HG03095 (cell line): ENCODE data around the gene ZC3H12D.
A peak's percentile ranks its signal among the peaks of the same experiment; 100 is the strongest.
"Not testable (repeated sequence)": the region's sequence is repeated elsewhere in the genome, so short reads cannot be mapped to it uniquely, and the experiment has no call there.

Source experiments
- ATAC-seq: cut with Tn5 transposase; IDR thresholded peaks from one replicate; pipeline ENCODE4 v1.9.1; 2021; ENCODE audit warnings: moderate library complexity; ENCODE audit not compliant: unreplicated experiment

ZC3H12D gene

DNA sequence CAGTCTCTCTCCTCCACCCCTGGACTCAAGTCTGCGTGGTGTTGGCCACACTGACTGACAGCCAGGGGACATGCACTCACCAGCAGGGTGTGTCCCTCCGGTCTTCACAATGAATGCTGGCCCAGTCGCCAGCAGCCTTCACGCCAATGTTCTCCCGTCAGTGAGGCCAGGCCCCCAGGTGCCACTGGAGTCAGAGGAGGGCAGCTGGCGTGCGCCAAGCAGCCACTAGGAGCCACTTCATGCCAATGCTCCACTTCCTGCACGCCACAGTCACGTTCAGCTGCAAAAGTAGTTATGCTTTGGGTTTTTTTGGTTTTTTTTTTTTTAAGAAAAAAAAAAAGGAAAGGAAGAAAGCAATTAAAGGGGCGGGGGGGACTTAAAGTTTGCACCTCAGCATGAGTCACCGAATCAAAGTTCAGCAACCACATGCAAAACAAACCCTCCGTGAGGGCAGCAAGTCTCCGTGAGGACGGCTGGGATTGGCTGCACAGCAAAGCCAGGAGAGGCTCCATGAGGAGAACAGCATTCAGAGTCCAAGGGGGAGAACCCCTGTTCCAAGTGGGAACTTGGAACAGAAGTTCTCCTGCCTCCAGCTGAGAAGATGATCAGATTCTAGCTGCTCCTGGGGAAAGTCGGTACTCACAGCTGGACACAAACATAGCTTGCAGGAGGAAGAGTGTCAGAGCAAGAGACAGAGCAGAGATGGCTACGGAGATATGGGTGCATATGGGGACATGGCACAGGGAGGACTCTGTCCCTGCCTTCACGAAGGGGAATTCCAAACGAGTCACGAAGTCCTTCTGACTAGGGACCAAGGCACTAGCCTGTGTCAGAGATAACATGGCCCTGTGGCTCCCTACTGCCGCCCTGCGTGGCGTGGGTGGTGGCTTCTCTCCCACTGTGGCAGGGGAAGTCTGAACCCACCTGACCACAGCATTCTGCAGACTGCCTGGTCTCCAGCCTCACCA lies at the start of gene ZC3H12D:
Gene ZC3H12D, minus strand, starts transcription at position 282 of the 968 bp plus-strand sequence. CDS start 10,471 bp downstream, outside the sequence.
- peak; percentile 29 for ATAC-seq

DNA sequence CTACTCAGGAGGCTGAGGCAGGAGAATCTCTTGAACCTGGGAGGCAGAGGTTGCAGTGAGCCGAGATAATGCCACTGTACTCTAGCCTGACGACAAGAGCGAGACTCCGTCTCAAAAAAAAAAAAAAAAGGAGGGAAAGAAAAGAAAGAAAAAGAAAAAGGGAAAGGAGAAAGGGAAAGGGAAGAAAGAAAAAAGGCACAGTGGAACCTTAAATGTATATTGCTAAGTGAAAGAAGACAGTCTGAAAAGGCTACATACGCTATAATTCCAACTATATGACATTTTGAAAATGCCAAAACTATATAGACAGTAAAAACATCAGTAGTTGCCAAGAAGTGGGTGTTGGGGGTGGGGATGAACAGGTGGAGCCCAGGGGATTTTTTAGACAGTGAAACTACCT lies 44.8 kb upstream of the ZC3H12D start:
- no peak for ATAC-seq

DNA sequence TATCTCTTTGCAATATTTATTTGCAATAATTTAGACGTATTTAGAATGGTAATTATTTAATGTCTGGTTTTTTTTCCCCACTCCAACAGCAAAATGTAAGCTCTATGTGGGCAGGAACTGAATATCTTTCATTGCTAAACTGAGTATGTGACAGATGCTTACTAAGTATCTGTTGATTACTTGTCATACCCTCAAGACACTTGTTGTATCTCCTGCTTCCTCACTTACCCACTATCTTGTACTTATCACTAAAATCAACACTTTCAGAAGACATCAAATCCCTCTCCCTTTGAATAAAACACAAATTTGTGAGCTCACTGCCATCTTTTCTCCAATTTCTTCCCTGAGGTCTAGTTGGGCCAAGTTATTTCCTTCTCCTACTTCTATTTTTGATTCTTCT lies 30.7 kb upstream of the ZC3H12D start:
- ATAC-seq: no peak

DNA sequence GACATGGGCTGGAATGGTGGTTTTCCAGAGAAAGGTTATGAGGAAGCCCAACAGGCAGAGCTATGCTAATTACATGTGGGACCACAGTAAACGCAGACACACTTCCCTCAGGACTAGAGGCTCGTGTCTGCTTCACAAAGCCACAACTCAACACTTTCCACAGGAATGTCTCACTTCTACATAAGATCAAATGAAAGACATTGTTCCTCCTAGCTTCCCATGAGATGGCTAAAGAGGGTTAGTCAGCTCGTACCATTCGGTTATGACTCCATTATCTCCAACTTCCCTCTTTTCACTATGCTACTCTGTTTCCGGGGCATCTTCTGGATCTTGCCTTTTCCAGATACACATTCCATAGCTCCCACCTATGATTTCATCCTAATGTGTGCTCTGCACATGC lies 29.1 kb upstream of the ZC3H12D start:
- ATAC-seq: no peak

DNA sequence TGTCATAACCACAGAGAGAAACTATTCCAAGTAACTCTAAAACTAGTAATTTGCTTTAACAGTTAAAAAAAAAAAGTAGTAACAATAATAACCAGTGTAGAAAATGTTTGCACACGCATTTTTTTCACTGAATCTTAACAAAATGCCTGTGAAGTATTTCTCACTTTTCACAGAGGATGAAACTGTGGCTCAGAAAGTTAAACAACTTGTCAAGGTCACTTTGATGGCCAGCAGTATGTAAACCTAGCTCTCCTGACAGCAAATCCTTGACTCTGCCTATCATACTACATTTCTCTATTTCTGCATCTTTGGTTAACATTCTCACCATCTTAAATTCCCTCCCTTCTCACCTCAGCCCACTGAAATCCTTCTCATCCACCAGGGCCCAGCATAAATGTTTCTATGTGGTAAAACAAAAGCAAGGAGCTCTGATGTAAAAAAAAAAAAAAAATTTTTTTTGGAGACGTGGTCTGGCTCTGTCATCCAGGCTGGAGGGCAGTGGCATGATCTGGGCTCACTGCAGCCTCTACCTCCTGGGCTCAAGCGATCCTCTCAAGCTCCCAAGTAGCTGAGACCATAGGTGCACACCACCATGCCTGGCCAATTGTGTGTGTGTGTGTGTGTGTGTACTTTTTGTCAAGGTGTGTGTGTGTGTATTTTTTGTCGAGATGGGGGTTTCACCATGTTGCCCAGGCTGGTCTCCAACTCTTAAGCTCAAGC lies 26.1 kb upstream of the ZC3H12D start:
- ATAC-seq: no peak

DNA sequence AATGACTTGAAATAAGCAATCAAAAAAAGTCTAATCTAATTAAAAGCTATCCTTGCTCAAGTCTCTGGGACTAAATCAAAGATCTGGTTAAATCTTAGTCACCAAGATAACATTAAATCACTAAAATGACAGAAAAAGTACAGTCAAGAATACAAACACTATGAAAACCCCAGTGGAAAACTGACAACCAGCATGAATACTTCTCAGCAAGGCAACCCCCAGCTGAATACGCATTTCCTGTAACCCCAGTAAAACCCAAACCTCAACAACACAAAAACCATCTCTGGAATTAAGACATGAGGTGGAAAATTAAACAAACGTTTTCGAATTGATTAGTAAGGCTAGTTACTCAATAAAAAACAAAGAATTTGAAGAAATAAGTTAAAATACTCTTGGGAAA lies 23.7 kb upstream of the ZC3H12D start:
- ATAC-seq: no peak

DNA sequence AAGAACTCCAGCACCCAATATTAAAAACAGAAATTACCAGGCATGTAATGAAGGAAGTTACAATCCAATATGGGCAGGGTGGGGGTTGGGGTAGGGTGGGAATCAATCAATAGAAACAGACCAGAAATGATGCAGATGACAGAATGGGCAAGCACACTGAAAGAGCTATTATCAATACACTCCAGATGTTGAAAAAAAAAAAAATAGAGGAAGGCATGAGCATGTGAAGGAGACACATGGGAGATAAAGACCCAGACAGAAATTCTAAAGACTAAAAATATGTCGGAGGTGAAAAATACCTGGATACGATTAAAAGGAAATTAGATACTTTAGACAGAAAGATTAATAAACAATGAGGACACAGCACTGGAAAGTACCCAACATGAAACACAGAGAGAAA lies 19.1 kb upstream of the ZC3H12D start:
- no peak for ATAC-seq

DNA sequence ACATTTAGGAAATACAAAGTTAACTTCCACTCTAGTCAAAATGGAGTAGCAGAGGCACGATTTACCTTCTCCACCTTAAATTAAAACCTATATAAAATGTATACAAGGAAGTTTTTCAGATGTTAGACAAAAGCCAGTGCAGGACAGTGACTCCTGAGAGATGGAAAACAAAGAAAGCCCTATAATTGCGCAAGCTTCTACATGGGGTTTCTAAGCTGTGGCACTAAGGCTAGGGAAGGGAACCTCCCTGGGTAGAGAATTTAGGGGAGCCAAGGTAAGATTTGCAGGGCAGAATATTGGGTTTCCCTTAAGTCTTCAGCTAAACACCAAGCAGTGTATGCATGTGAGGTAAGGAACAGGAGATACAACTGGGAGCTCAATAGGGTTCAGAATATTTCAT lies 18.5 kb upstream of the ZC3H12D start:
- no peak for ATAC-seq

DNA sequence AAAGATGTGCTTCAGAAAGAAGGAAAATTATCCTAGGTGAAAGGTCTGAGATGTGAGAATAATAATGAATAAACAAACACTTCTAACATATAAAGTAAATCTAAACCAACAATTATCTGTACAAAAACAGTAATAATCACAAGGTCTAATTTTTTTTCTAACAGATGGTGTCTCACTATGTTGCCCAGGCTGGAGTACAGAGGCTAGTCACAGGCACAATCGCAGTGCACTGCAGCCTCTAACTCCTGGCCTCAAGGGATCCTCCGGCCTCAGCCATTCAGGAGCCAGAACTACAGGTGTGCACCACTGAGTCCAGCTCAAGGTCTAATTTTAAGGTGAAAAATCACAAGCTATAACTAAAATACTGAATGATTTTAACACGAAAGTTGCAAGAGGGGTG lies 17.0 kb upstream of the ZC3H12D start:
- ATAC-seq: no peak

DNA sequence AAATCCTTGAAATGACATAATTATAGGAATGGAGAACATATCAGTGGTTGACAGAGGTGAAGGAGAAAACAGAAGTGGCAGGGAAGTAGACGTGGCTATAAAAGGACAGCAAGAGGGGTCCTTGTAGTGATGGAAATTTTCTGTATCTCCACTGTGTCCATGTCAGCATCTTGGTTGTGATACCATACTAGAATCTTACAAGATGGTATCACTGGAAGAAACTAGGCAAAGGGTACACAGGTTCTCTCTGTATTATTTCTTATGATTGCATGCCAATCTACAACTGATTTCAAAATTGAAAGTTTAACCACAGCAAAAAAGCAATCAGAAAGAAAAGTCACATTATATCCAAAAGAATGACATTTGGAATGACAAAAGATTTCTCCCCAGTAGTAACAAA lies 16.4 kb upstream of the ZC3H12D start:
- ATAC-seq: no peak

DNA sequence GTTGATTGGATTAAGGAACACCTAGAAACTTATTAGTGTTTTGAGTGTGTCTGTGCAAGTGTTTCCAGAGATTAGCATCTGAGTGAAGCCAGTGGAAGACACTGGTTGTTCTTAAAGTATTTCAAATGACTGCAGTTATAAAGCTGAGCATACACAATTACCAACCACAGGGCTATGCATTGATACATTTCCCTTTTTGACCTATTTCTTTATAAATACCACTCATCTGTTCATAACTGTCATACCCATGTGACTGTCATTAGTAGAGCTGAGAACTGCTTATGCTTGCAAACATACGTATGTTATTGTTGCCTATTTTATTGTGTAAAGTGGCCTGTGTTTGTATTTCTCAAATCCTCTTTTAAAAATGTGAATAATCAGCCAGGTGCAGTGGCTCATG lies 15.3 kb upstream of the ZC3H12D start:
- no peak for ATAC-seq

DNA sequence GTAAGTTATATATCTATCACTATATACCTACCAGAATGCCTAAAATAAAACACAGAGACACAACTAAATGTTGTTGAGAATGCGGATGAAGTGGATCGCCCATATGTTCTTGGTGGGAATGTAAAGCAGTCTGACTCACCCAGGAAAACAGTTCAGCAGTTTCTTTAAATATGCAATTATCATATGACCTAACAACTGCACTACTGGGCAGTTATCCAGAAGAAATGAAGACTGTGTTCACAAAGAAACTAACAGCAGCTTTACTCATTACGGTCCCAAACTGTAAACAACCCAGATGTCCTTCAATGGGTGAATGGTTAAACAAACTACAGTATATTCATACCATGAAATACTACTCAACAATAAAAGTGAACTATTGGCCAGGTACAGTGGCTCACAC lies 14.3 kb upstream of the ZC3H12D start:
- ATAC-seq: no peak

DNA sequence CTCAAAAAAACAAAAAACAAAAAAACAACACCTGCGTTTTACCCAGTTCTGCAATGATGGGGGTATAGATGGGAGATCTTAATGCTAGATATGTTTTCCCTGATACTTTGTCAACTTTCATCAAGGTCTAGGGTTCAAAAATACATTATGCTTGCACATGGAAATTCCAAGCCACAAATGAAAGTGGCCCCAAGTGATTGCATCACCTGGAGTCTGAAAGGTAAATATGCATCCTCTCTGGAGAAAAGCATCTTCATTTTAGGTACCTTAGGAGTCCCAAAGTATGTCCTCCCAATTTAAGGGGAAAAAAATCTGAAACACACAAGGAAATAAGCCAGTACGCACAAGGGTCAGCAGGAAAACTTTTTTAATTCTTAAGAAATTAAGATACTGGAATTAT lies 12.6 kb upstream of the ZC3H12D start:
- ATAC-seq: no peak

DNA sequence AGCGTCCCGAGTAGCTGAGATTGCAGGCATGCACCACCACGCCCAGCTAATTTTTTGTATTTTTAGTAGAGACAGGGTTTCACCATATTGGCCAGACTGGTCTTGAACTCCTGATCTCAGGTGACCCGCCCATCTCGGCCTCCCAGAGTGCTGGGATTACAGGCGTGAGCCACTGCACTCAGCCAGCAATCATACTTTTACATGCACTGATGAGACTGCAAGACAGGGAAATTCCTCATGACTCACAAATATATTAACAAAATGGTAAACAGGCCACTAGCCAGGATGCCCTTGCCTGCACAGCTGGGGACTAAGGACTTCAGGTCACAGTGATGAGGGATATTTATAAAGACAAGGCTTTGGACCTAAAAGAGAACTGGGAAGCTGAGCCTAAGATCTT lies 11.8 kb upstream of the ZC3H12D start:
- ATAC-seq: peak; percentile 54

DNA sequence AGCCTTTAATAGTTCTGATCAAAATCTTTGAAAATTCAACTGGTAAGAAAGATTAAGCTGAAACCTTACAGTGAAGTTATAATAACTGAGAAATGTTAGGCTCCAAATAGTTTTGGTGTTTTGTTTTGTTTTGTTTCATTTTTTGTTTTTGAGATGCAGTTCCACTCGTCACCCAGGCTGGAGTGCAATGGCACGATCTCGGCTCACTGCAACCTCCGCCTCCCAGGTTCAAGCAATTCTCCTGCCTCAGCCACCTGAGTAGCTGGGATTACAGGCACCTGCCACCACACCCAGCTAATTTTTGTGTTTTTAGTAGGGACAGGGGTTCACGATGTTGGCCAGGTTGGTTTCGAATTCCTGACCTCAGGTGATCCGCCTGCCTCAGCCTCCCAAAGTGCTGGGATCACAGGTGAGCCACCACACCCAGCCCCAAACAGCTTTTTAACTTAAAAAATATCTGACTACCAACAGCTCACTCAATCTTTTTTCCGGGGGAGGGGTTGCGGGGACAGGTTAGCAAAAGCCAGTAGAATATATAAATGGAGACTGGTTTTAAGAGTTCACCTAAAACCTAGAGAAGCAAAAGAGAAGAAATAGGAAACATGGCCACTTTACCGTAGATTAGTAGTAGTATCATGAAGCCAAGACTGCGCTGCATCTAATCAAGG lies 10.7 kb upstream of the ZC3H12D start:
- ATAC-seq: not testable (repeated sequence)

DNA sequence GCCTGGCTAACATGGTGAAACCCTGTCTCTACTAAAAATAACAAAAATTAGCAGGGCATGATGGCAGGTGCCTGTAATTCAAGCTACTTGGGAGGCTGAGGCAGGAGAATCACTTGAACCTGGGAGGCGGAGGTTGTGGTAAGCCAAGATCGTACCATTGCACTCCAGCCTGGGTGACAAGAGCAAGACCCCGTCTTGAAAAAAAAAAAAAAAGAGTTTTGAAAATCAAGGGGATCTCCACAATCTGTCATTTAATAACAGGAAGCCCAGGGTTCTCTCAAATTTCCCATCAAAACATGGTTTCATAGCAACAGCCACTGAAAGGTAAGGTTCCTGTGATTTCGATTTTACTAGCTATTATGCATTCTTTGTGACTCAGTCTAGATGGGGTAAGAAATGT lies 10.0 kb upstream of the ZC3H12D start:
- peak; percentile 70 for ATAC-seq

DNA sequence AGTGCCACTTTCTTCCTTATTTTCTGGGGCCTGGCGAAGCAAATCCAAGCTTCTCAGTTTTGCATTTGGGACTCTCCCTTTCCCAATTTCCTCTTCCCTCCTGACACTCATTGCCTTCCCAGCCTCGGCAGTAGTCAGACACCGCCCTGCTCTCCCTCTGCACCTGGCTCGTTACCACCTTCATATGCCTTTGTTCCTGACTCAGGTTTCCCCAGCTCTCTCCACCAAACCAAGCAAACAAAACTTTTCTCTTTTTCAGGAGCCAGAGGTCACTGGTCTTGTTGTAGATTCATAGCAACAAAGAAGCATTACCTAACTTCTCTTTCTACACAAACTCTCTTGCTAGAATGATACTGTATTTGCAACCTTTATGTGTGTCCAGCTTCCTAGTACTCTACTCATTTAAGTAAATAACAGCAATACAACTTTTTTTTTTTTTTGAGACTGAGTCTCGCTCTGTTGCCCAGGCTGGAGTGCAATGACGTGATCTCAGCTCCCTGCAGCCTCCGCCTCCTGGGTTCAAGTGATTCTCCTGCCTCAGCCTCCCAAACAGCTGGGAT lies 9.0 kb upstream of the ZC3H12D start:
- ATAC-seq: no peak

DNA sequence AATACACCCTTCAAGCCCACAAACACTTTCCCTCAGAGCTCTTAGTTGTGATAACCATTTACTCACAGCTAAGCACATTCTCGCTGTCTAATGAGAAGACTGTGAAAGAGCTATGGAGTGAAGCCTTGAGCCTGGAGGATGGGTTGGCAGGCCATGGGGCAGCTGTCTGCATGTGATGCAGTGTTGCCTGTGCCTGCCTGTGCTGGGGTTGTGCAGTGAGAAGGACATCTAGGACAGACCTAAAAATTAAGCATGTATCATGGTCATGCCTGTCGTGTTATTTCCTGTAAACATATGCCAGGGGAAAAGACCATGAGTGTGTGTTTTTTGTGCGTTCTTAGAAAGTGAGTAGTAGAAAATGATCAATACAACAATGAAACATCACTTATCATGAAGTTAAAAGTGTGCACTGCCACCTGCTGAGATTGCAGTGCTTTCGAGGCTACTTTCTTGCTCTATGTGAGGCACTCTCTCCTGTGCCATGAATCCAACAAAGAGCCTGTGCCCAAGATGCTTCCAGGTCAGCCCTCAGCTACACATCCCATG lies 8.1 kb upstream of the ZC3H12D start:
- no peak for ATAC-seq

DNA sequence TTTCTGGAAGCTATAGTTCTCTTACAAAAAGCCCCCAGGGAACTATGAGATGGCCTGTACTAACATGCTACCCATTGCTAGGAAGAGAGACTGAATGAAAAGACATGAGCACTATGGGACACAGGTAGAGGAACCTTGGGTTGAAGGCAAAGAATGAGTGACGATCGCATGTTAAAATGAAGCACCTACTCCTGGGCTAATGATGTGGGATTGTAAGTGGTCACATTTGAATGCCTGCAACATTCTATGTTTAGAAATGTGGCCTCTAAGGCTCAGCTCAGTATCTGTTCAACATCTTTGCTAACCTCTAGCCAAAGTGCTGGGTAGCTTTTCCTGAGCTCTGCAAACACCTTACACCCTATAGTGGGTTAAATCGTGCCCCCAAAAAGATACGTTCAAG lies 5.2 kb upstream of the ZC3H12D start:
- peak; percentile 32 for ATAC-seq

DNA sequence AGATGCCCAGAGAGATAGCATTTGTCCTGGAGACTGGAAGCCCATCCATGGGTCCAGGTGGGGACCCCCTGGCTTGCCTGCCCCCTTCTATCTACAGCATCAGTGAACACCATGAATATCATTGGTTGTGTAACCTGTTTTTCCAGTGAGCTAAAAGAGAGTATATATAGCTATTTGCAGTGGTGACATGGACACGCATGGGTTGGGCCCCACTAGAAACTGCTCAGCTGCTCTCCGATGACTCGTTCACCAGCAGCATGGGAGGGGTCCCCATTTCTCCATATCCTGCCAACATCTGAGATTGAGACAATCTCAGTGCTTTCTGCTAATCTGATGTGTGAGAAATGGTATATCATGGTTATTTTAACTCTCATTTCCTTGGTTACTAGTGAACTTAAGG lies 4.0 kb upstream of the ZC3H12D start:
- ATAC-seq: no peak

DNA sequence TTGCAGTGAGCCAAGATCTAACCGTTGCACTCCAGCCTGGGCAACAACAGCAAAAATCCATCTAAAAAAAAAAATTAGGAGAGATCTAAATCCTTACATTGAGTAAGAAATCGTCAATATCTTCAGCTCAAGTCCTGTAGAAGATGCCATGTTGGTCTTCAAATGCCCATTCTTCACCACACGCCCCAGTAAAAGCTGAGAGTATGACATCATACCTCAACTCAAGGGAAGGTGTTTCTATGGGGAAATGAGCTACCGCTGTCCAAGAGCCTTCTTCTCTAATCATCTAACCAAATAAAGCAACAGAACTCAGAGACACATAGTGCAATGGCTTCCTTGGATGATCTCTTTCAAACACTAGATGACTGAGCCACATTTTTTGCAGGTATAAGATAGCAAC lies 2.5 kb upstream of the ZC3H12D start:
- no peak for ATAC-seq
